K562 (cell line): ENCODE measurements around the gene CTDNEP1. TPM values are rescaled to one million over a fixed set of nuclear protein-coding genes. Genes with fewer than 3 reads are reported as not detected.

ENCODE experiments used
- CHAMP1 ChIP-seq: fragments of 450-650 bp; IDR thresholded peaks from 2 replicates; pipeline ENCODE4 v1.6.1; 2016; ENCODE audit warnings: mild to moderate bottlenecking
- E4F1 ChIP-seq: fragments of 250-450 bp; sonication (Bioruptor Pico); IDR thresholded peaks from 2 replicates; pipeline ENCODE4 v1.5.0; 2021; ENCODE audit warnings: mild to moderate bottlenecking, borderline replicate concordance
- ELF1 ChIP-seq: fragments of 200-800 bp; sonication (Bioruptor generic); IDR thresholded peaks from 2 replicates; pipeline ENCODE4 v1.6.1; 2016; ENCODE audit warnings: missing genetic modification characterization, missing compliant biosample characterization
- HDAC2 ChIP-seq: fragments of 450-650 bp; IDR thresholded peaks from 2 replicates; pipeline ENCODE4 v1.6.1; 2016; ENCODE audit warnings: mild to moderate bottlenecking
- MAX ChIP-seq: sonication (generic); formaldehyde crosslinking; IDR thresholded peaks from 2 replicates; pipeline ENCODE4 v1.9.0; 2022; ENCODE audit warnings: mild to moderate bottlenecking, missing genetic modification reagents
- PATZ1 ChIP-seq: fragments of 250-450 bp; sonication (Bioruptor Pico); IDR thresholded peaks from 2 replicates; pipeline ENCODE4 v1.5.0; 2020; ENCODE audit warnings: mild to moderate bottlenecking, borderline replicate concordance
- PCBP1 ChIP-seq: fragments of 200-400 bp; formaldehyde crosslinking; IDR thresholded peaks from 2 replicates; pipeline ENCODE4 v1.6.1; 2018; ENCODE audit warnings: mild to moderate bottlenecking, low read depth, low read length; ENCODE audit not compliant: poor library complexity, severe bottlenecking
- RBM39 ChIP-seq: fragments of 200-400 bp; formaldehyde crosslinking; optimal IDR thresholded peaks from 2 replicates; pipeline ENCODE3; 2018; ENCODE audit warnings: low read depth, low read length
- ZNF146 ChIP-seq: IDR thresholded peaks from one replicate; pipeline ENCODE4 v1.6.1; 2018; ENCODE audit warnings: missing compliant biosample characterization; ENCODE audit not compliant: unreplicated experiment
- ZNF318 ChIP-seq, 2 experiments: fragments of 450-650 bp; IDR thresholded peaks; 2 replicates each; pipeline ENCODE4 v1.6.1; 2016; ENCODE audit warnings: mild to moderate bottlenecking in 2 of 2, borderline replicate concordance in 1 of 2, low read depth in 1 of 2, moderate library complexity in 1 of 2
- polyA plus RNA-seq, 8 experiments: library from polyadenylated mRNA; depleted of rRNA in 4 of 8; stranded (reverse) in 5 of 8; unstranded in 3 of 8; fragments of >200 nt; fragmentation: Nextera tagmentation in 2 of 8; fragmentation: Illumina TruSeq in 1 of 8; extraction: Ambion mirVana in 2 of 8; extraction: Trizol in 1 of 8; gene quantifications; 2 replicates each; pipeline versions ENCODE4 v1.2.1 to v1.2.3, GENCODE V29; 2011 to 2014; ENCODE audit warnings: inconsistent platforms in 1 of 8, missing spikeins in 1 of 8
- total RNA-seq, 7 experiments: library from RNA; depleted of rRNA in 6 of 7; stranded (reverse); fragments of >200 nt in 6 of 7; fragmentation: Illumina TruSeq in 2 of 7; extraction: Trizol in 2 of 7; gene quantifications; 2 replicates each; pipeline versions ENCODE4 v1.2.1 to v1.2.3, GENCODE V29; 2011 to 2021; ENCODE audit warnings: low replicate concordance in 1 of 7

The CTDNEP1 gene
- total and polyA plus RNA-seq, 9 of the 15 experiments (the other 6 are each of a cell fraction or from before 2014, with no cell fraction given), result 10.7 to 150 (median 28.5) TPM

GRCh38 chr17:7242717-7243452 is 8.6 kb downstream of the CTDNEP1 start (continued):
- TF ChIP-seq PATZ1 (CRISPR knock-in tag) (no peak), MAX (CRISPR knock-in tag) (peak; percentile 48; the same call in 1 of the 2 replicates), ZNF146 (CRISPR knock-in tag) (no peak), HDAC2 (peak; percentile 77), RBM39 (no peak), PCBP1 (no peak), CHAMP1 (no peak), E4F1 (CRISPR knock-in tag) (no peak), ELF1 (no peak; the same call in 1 of the 2 replicates), ZNF318 (IDR thresholded peaks at IDR 0.05; ENCODE audit: borderline replicate concordance in 1 of 2, low read depth in 1 of 2) (peak in 1 of 2 experiments; percentile 85; a peak in 2 of 4 replicates)
